Fibroblast of lung (primary cell): ENCODE measurements around the gene TMEM191C. TPM values are rescaled to one million over a fixed set of nuclear protein-coding genes. Genes with fewer than 3 reads are reported as not detected.
"Not testable (repeated sequence)": the region's sequence is repeated elsewhere in the genome, so short reads cannot be mapped to it uniquely, and the experiment has no call there.

ENCODE experiments used
- DNase-seq, 2 donors: peaks; one replicate each; pipeline versions ENCODE4 v3.0.0 to v3.0.0-alpha.2; 2010; ENCODE audit warnings: low read depth in 2 of 2
- H2AFZ ChIP-seq: 2 replicates; pipeline ENCODE4 v1.5.1; 2012; ENCODE audit warnings: low read length, control low read depth, inconsistent platforms
- H3K27ac ChIP-seq: 2 replicates; pipeline ENCODE4 v1.5.1; 2011; ENCODE audit warnings: low read length, control low read depth; ENCODE audit not compliant: insufficient read depth
- H3K27me3 ChIP-seq: 2 replicates; pipeline ENCODE4 v1.5.1; 2011; ENCODE audit warnings: mild to moderate bottlenecking, low read length; ENCODE audit not compliant: control insufficient read depth, insufficient read depth
- H3K36me3 ChIP-seq: 2 replicates; pipeline ENCODE4 v1.5.1; 2011; ENCODE audit warnings: low read length; ENCODE audit not compliant: control insufficient read depth, insufficient read depth
- H3K4me1 ChIP-seq: 2 replicates; pipeline ENCODE4 v1.5.1; 2011; ENCODE audit warnings: low read length; ENCODE audit not compliant: control insufficient read depth, insufficient read depth; ENCODE audit errors: extremely low read depth
- H3K4me2 ChIP-seq: 2 replicates; pipeline ENCODE4 v1.5.1; 2011; ENCODE audit warnings: low read length, control low read depth; ENCODE audit not compliant: insufficient read depth; ENCODE audit errors: extremely low read depth
- H3K4me3 ChIP-seq, 4 experiments: fragments of 200-600 bp in 1 of 4; sonication (generic) in 1 of 4; replicated peaks in 1 of 4; 2 replicates each; pipeline ENCODE4 v1.5.1; 2011 to 2016; ENCODE audit warnings: low read length in 4 of 4, low read depth in 3 of 4, mild to moderate bottlenecking in 3 of 4, control low read depth in 2 of 4, inconsistent platforms in 1 of 4, mixed read lengths in 1 of 4; ENCODE audit not compliant: insufficient read depth in 1 of 4; ENCODE audit errors: control extremely low read depth in 1 of 4
- H3K79me2 ChIP-seq: 2 replicates; pipeline ENCODE4 v1.5.1; 2012; ENCODE audit warnings: mild to moderate bottlenecking, low read length, inconsistent platforms; ENCODE audit not compliant: control insufficient read depth, insufficient read depth
- H3K9ac ChIP-seq: 2 replicates; pipeline ENCODE4 v1.5.1; 2011; ENCODE audit warnings: mild to moderate bottlenecking, low read length, control low read depth; ENCODE audit not compliant: insufficient read depth
- H3K9me3 ChIP-seq: 2 replicates; pipeline ENCODE4 v1.5.1; 2012; ENCODE audit warnings: low read depth, low read length; ENCODE audit not compliant: control insufficient read depth, insufficient read depth
- H4K20me1 ChIP-seq: 2 replicates; pipeline ENCODE4 v1.5.1; 2011; ENCODE audit warnings: low read length; ENCODE audit not compliant: control insufficient read depth, insufficient read depth; ENCODE audit errors: extremely low read depth
- CTCF ChIP-seq, 2 donors: IDR thresholded peaks in 1 of 2; conservative IDR thresholded peaks in 1 of 2; 1 replicate in 1 of 2; 2 replicates in 1 of 2; pipeline ENCODE4 v1.5.1; 2011 to 2012; ENCODE audit warnings: low read length in 2 of 2, control low read depth in 1 of 2, inconsistent platforms in 1 of 2, low read depth in 1 of 2, mild to moderate bottlenecking in 1 of 2
- EZH2 ChIP-seq: IDR thresholded peaks from 2 replicates; pipeline ENCODE4 v1.5.1; 2012; ENCODE audit warnings: low read length, control low read depth, mild to moderate bottlenecking; ENCODE audit errors: missing control alignments
- polyA plus RNA-seq, 2 donors: library from polyadenylated mRNA; depleted of rRNA in 1 of 2; stranded (reverse) in 1 of 2; unstranded in 1 of 2; fragments of >200 nt; gene quantifications; 2 replicates each; pipeline ENCODE4 v1.2.1, GENCODE V29; 2011 to 2012; ENCODE audit warnings: missing spikeins in 1 of 2
- total RNA-seq: library from RNA; depleted of rRNA; stranded (reverse); fragments of >200 nt; gene quantifications from 2 replicates; pipeline ENCODE4 v1.2.1, GENCODE V29; 2014

The TMEM191C gene
- total and polyA plus RNA-seq, 2 donors (not counting 1 experiment from before 2014, with no cell fraction given) = 0.36 to 2.6 TPM

- peak in 1 of 2 donors; percentile 15 for DNase-seq
- H3K4me2 ChIP-seq = no peak overlapping the region
- no peak for TF ChIP-seq CTCF (conservative IDR thresholded peaks at IDR 0.05 in 1 of 2, IDR thresholded peaks at IDR 0.05 in 1 of 2; ENCODE audit: low read depth in 1 of 2, low read length in 2 of 2)
- TF ChIP-seq EZH2 = no peak
These were observed 10.0 kb upstream of the TMEM191C start for GRCh38 chr22:21457023-21457787.

GRCh38 chr22:21462672-21463071 lies 4.5 kb upstream of the TMEM191C start:
- not testable (repeated sequence) for H3K9ac ChIP-seq, H3K27me3 ChIP-seq, H3K4me3 ChIP-seq, H3K36me3 ChIP-seq, H4K20me1 ChIP-seq, H3K27ac ChIP-seq, H3K4me2 ChIP-seq, H3K9me3 ChIP-seq, H3K4me1 ChIP-seq, H3K79me2 ChIP-seq, H2AFZ ChIP-seq, DNase-seq

More at GRCh38 chr22:21457023-21457787, 10.0 kb upstream of the TMEM191C start:
- Histone ChIP-seq H3K36me3 (no peaks in the 10 kb centered on the region), H3K9ac (no peak overlapping the region), H4K20me1 (no peaks in the 10 kb centered on the region), H3K4me1 (no peaks in the 10 kb centered on the region), H2AFZ (no peak overlapping the region), H3K9me3 (no peaks in the 10 kb centered on the region), H3K27ac (no peak overlapping the region), H3K4me3 (no peak overlapping the region), H3K79me2 (no peaks in the 10 kb centered on the region), H3K27me3 (no peaks in the 10 kb centered on the region)

- H3K36me3 ChIP-seq, H3K27me3 ChIP-seq, H3K79me2 ChIP-seq, H3K9me3 ChIP-seq, H2AFZ ChIP-seq, H3K9ac ChIP-seq, H4K20me1 ChIP-seq, H3K27ac ChIP-seq, H3K4me2 ChIP-seq, H3K4me1 ChIP-seq: not testable (repeated sequence)
- H3K4me3 ChIP-seq = peak overlapping the region in 3 of 4 experiments; percentile 24 to 51 (median 42)
- DNase-seq = peak; percentile 62 to 69
These were observed 1.3 kb downstream of the TMEM191C start for GRCh38 chr22:21468194-21469096.

- H2AFZ ChIP-seq, H3K4me1 ChIP-seq, H3K9me3 ChIP-seq, H3K4me2 ChIP-seq, H3K36me3 ChIP-seq, H3K4me3 ChIP-seq, H3K79me2 ChIP-seq, H4K20me1 ChIP-seq, H3K27ac ChIP-seq, H3K27me3 ChIP-seq, DNase-seq, H3K9ac ChIP-seq: not testable (repeated sequence)
These were observed 2.2 kb downstream of the TMEM191C start for GRCh38 chr22:21469097-21469994.

GRCh38 chr22:21472984-21473383 lies 5.8 kb downstream of the TMEM191C start:
- H3K4me1 ChIP-seq, H3K9me3 ChIP-seq, H3K4me2 ChIP-seq: not testable (repeated sequence)

More at GRCh38 chr22:21472984-21473383, 5.8 kb downstream of the TMEM191C start:
- not testable (repeated sequence) for H3K36me3 ChIP-seq, H4K20me1 ChIP-seq, DNase-seq, H3K27me3 ChIP-seq, H3K27ac ChIP-seq, H3K4me3 ChIP-seq, H2AFZ ChIP-seq, H3K9ac ChIP-seq, H3K79me2 ChIP-seq
